HG02571 (cell line): ENCODE results near the gene ALDH1A2.

Experiments
- ATAC-seq: cut with Tn5 transposase; IDR thresholded peaks from one replicate; pipeline ENCODE4 v1.9.1; 2021; ENCODE audit warnings: mild to moderate bottlenecking, moderate library complexity; ENCODE audit not compliant: unreplicated experiment

ALDH1A2 gene

DNA sequence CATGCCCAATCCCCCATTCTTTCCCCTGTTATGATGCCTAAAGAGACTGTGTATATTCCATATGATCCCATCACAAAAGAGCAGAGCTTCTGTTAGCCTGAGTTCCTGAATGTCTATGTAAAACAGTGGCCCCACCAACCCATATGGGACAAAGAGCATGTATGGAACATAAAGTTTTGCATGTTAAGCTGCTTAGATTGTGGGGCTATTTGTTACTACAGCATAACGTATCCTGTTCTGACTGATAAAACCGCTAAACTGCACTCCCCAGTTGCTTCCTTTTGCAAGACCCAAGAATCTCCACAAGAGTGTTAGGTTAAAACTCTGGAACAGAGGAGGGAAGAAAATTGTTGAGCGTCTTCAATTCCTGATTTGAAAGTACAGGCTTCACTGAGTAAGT lies 154.8 kb downstream of the ALDH1A2 start:
- no peak for ATAC-seq

DNA sequence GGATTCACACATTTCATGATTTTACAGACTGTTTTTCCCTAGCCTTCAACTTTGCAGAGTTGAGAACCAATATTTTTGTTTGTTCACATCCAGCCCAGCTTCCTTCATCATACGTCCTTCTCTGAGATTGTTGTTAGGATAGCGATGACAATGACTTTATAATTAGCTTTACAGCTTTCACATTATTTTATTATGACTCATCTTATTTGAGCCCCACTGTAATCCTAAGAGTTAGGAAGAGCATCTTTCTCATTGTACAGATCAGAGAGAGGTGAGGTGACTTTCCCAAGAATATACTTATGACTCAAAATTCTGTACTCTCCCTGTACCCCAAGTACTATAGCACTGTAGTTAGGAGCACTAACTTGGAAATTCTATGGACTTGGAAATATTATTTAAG lies 156.1 kb downstream of the ALDH1A2 start:
- no peak for ATAC-seq

DNA sequence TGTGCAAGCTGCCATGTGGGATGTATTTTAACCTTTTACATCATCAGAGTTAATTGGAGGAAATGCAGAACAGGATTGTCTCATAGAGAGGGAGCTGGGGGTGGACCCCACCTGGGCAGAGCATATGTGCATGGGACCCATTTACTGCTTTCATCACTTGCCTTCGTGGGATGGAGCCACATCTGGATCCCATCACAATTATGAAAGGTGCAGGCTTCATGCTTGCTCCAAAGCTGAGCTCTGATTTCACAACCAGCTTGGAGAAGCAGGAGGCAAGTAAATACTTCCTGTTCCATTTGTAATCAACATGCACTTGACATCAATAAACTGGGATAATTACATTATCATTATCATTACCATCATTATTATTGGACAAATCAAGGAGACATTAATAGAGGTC lies 161.9 kb downstream of the ALDH1A2 start:
- ATAC-seq: no peak
